ENCODE measurements around the gene ADCK2. TPM values are rescaled to one million over a fixed set of nuclear protein-coding genes. Genes with fewer than 3 reads are reported as not detected.

The ADCK2 gene
- total and polyA plus RNA-seq, 4 donors, result 3.2 to 15.4 (median 11.1) TPM

DNA sequence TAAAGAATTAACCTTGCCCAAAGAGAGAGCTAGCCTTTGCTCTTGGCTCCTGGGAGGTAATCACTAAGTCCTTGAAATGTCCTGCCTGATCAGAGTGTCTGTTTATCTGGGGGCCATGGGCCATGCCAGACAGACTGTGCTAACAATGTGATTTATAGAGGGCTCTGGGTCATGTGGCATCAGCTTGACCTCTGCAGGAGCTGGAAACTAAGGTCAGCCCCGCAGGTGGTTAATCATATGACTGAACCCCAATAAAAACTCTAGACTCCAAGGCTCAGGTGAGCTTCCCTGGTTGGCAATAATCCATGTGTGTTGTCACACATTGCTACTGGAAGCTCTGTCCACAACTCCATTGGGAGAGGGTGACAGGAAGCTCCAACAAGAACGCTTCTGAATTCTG is 71.3 kb downstream of the ADCK2 start:
- H3K4me3 ChIP-seq (ENCODE audit: low read depth in 1 of 3, low read length in 3 of 3), result no peak overlapping the region
- H3K36me3 ChIP-seq (ENCODE audit: control insufficient read depth in 4 of 4, insufficient read depth in 3 of 4, low read depth in 1 of 4, low read length in 3 of 4), result peaks cover 1 to 5% (median 3%) of the 10 kb centered on the region in 4 donors
- H3K27ac ChIP-seq (ENCODE audit: low read depth in 1 of 2, low read length in 2 of 2), result no peak overlapping the region
- WGBS, result 76% methylated on average over 2 of the region's 2 CpGs
- H3K27me3 ChIP-seq (ENCODE audit: control insufficient read depth in 4 of 4, insufficient read depth in 4 of 4, low read length in 3 of 4), result no peaks in the 10 kb centered on the region
- no peaks in the 10 kb centered on the region for H3K9me3 ChIP-seq (ENCODE audit: control insufficient read depth in 4 of 4, low read length in 3 of 4)
- H3K4me1 ChIP-seq (ENCODE audit: control insufficient read depth in 4 of 4, insufficient read depth in 4 of 4, low read length in 3 of 4), result no peaks in the 10 kb centered on the region
- H3K9ac ChIP-seq (ENCODE audit: low read depth in 1 of 2, low read length in 2 of 2), result no peak overlapping the region
- TF ChIP-seq GABPA (IDR thresholded peaks at IDR 0.05 in 1 of 2, conservative IDR thresholded peaks at IDR 0.05 in 1 of 2) (no peak), RXRA (IDR thresholded peaks at IDR 0.05) (no peak), JUND (IDR thresholded peaks at IDR 0.05) (no peak), YY1 (IDR thresholded peaks at IDR 0.05) (no peak), MAX (IDR thresholded peaks at IDR 0.05) (no peak), TAF1 (conservative IDR thresholded peaks at IDR 0.05) (no peak), NR2F2 (IDR thresholded peaks at IDR 0.05) (no peak), FOXA2 (IDR thresholded peaks at IDR 0.05) (no peak), HNF4G (IDR thresholded peaks at IDR 0.05) (no peak), FOXA1 (IDR thresholded peaks at IDR 0.05) (no peak), RAD21 (IDR thresholded peaks at IDR 0.05) (no peak), HNF4A (conservative IDR thresholded peaks at IDR 0.05) (no peak)
- TF ChIP-seq, protein P1, sequence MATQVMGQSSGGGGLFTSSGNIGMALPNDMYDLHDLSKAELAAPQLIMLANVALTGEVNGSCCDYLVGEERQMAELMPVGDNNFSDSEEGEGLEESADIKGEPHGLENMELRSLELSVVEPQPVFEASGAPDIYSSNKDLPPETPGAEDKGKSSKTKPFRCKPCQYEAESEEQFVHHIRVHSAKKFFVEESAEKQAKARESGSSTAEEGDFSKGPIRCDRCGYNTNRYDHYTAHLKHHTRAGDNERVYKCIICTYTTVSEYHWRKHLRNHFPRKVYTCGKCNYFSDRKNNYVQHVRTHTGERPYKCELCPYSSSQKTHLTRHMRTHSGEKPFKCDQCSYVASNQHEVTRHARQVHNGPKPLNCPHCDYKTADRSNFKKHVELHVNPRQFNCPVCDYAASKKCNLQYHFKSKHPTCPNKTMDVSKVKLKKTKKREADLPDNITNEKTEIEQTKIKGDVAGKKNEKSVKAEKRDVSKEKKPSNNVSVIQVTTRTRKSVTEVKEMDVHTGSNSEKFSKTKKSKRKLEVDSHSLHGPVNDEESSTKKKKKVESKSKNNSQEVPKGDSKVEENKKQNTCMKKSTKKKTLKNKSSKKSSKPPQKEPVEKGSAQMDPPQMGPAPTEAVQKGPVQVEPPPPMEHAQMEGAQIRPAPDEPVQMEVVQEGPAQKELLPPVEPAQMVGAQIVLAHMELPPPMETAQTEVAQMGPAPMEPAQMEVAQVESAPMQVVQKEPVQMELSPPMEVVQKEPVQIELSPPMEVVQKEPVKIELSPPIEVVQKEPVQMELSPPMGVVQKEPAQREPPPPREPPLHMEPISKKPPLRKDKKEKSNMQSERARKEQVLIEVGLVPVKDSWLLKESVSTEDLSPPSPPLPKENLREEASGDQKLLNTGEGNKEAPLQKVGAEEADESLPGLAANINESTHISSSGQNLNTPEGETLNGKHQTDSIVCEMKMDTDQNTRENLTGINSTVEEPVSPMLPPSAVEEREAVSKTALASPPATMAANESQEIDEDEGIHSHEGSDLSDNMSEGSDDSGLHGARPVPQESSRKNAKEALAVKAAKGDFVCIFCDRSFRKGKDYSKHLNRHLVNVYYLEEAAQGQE (IDR thresholded peaks at IDR 0.05), result no peak
- TF ChIP-seq, protein P2, sequence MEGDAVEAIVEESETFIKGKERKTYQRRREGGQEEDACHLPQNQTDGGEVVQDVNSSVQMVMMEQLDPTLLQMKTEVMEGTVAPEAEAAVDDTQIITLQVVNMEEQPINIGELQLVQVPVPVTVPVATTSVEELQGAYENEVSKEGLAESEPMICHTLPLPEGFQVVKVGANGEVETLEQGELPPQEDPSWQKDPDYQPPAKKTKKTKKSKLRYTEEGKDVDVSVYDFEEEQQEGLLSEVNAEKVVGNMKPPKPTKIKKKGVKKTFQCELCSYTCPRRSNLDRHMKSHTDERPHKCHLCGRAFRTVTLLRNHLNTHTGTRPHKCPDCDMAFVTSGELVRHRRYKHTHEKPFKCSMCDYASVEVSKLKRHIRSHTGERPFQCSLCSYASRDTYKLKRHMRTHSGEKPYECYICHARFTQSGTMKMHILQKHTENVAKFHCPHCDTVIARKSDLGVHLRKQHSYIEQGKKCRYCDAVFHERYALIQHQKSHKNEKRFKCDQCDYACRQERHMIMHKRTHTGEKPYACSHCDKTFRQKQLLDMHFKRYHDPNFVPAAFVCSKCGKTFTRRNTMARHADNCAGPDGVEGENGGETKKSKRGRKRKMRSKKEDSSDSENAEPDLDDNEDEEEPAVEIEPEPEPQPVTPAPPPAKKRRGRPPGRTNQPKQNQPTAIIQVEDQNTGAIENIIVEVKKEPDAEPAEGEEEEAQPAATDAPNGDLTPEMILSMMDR (IDR thresholded peaks at IDR 0.05; ENCODE audit: low read depth, low read length, missing input control), result no peak
- TF ChIP-seq, protein P3, sequence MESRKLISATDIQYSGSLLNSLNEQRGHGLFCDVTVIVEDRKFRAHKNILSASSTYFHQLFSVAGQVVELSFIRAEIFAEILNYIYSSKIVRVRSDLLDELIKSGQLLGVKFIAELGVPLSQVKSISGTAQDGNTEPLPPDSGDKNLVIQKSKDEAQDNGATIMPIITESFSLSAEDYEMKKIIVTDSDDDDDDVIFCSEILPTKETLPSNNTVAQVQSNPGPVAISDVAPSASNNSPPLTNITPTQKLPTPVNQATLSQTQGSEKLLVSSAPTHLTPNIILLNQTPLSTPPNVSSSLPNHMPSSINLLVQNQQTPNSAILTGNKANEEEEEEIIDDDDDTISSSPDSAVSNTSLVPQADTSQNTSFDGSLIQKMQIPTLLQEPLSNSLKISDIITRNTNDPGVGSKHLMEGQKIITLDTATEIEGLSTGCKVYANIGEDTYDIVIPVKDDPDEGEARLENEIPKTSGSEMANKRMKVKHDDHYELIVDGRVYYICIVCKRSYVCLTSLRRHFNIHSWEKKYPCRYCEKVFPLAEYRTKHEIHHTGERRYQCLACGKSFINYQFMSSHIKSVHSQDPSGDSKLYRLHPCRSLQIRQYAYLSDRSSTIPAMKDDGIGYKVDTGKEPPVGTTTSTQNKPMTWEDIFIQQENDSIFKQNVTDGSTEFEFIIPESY (IDR thresholded peaks at IDR 0.05), result no peak
- TF ChIP-seq, protein P4, sequence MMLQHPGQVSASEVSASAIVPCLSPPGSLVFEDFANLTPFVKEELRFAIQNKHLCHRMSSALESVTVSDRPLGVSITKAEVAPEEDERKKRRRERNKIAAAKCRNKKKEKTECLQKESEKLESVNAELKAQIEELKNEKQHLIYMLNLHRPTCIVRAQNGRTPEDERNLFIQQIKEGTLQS (IDR thresholded peaks at IDR 0.05), result no peak
- DNase-seq (ENCODE audit: low spot score), result no peak

Small RNAs within 50 kb of the gene (small RNA-seq; reads per million reads assigned to genes)
- gene RN7SL771P, result not detected

Other genes with a start within 250 kb of the ADCK2 start
- gene MKRN1, start 193.4 kb upstream of the ADCK2 start, total RNA-seq, result 100 to 1,000 TPM in 1 of 2 donors, 10 to 100 TPM in 1; 38.8 to 103 TPM
- gene MKRN1, start 193.4 kb upstream of the ADCK2 start, polyA plus RNA-seq, result 10 to 100 TPM; 18.7 to 19.6 TPM
- gene DENND2A, start 32.1 kb upstream of the ADCK2 start, total RNA-seq, result 1 to 10 TPM; 3.0 to 7.4 TPM
- 1 to 10 TPM; 1.2 to 1.6 TPM for gene DENND2A, start 32.1 kb upstream of the ADCK2 start, polyA plus RNA-seq
- gene NDUFB2, start 23.8 kb downstream of the ADCK2 start, total RNA-seq, result 10 to 100 TPM; 60.4 to 95.0 TPM
- gene NDUFB2, start 23.8 kb downstream of the ADCK2 start, polyA plus RNA-seq, result 100 to 1,000 TPM; 206 to 435 TPM

Measured in liver (tissue), 10 donors.